ENCODE data around the gene OR10P1.

The OR10P1 gene

DNA sequence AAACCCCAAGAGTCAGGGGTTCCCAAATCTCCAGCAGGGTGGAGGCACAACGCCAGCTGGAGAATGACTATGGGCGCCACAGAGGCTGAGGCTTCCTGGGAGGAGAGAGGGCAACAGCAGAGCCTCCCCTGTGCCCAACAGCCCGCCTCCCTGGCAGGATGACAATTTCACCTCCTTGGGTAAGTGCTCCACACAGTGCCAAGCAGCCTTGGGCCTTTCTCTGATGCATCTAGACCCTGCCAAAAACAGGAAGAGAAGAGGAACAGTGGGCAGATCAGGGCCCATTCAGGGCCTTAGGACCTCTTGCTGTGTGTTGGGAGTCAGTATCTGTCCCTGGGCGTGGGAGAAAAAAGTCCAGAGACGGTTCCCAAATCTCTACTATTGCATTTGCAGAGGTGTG lies 5.0 kb upstream of the OR10P1 start:
- no peak for DNase-seq (ENCODE audit: extremely low read depth, insufficient read length)
- Histone ChIP-seq H3K4me3 (replicated peaks; ENCODE audit: low read depth, low read length) (no peak overlapping the region), H3K36me3 (ENCODE audit: control insufficient read depth, insufficient read depth, low read length) (no peaks in the 10 kb centered on the region), H3K27me3 (replicated peaks; ENCODE audit: control insufficient read depth, insufficient read depth, low read length) (no peaks in the 10 kb centered on the region; the same call in 1 of the 2 replicates)
- TF ChIP-seq, protein P1, sequence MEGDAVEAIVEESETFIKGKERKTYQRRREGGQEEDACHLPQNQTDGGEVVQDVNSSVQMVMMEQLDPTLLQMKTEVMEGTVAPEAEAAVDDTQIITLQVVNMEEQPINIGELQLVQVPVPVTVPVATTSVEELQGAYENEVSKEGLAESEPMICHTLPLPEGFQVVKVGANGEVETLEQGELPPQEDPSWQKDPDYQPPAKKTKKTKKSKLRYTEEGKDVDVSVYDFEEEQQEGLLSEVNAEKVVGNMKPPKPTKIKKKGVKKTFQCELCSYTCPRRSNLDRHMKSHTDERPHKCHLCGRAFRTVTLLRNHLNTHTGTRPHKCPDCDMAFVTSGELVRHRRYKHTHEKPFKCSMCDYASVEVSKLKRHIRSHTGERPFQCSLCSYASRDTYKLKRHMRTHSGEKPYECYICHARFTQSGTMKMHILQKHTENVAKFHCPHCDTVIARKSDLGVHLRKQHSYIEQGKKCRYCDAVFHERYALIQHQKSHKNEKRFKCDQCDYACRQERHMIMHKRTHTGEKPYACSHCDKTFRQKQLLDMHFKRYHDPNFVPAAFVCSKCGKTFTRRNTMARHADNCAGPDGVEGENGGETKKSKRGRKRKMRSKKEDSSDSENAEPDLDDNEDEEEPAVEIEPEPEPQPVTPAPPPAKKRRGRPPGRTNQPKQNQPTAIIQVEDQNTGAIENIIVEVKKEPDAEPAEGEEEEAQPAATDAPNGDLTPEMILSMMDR (IDR thresholded peaks at IDR 0.05; ENCODE audit: insufficient read depth, low read length, poor library complexity, severe bottlenecking) = no peak

DNA sequence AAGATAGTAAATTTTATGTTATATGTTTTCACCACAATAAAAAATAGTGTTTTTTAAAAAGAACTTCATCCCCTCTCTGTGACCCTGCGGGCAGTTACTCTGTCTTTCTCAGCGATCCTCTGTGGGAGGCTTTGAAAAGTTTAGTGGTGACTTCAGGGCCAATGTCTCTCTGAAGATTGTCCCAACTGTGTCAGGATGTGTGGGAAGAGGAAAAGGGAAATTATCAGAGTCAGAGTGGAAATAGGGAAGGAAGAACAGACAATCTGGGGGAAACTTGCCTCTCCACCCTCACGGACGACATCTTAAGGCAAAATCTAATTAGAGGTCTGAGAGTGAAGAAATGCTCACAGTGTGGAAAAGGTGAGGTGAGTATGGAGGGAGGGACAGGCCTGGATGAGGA lies 3.5 kb upstream of the OR10P1 start:
- DNase-seq (ENCODE audit: extremely low read depth, insufficient read length) = no peak
- no peaks in the 10 kb centered on the region for H3K36me3 ChIP-seq (ENCODE audit: control insufficient read depth, insufficient read depth, low read length)
- TF ChIP-seq, protein P1 (IDR thresholded peaks at IDR 0.05; ENCODE audit: insufficient read depth, low read length, poor library complexity, severe bottlenecking) = no peak
- no peak overlapping the region for H3K4me3 ChIP-seq (replicated peaks; ENCODE audit: low read depth, low read length)
- no peaks in the 10 kb centered on the region; the same call in 1 of the 2 replicates for H3K27me3 ChIP-seq (replicated peaks; ENCODE audit: control insufficient read depth, insufficient read depth, low read length)

DNA sequence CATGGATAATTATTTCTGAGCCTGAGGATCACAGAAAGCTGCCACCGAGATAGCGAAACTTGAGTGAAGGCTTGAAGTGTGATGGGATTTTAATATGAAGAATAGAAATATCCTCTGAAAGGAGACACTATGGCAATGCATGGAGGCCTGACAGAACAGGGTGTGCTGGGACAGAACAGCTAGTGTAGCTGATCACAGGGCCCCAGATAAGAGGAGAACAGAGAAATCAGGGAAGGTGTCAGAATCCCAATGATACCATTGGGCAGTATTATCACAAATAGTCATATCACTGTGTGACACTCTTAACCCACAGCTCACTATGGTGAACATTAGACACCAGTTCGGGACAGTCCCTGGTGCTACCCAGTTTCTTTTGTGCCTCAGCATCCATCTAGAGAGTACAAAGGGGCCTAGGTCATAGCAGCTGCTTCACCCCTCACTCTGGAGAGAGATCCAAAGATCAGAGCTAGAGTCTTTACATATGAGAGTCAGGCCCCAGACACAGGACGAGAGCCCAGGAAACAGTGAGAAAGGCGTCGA lies 506 bp upstream of the OR10P1 start:
- Histone ChIP-seq H3K36me3 (ENCODE audit: control insufficient read depth, insufficient read depth, low read length) (no peaks in the 10 kb centered on the region), H3K27me3 (replicated peaks; ENCODE audit: control insufficient read depth, insufficient read depth, low read length) (no peaks in the 10 kb centered on the region; the same call in 1 of the 2 replicates), H3K4me3 (replicated peaks; ENCODE audit: low read depth, low read length) (no peak overlapping the region)
- DNase-seq (ENCODE audit: extremely low read depth, insufficient read length) = no peak
- TF ChIP-seq, protein P1 (IDR thresholded peaks at IDR 0.05; ENCODE audit: insufficient read depth, low read length, poor library complexity, severe bottlenecking) = no peak

DNA sequence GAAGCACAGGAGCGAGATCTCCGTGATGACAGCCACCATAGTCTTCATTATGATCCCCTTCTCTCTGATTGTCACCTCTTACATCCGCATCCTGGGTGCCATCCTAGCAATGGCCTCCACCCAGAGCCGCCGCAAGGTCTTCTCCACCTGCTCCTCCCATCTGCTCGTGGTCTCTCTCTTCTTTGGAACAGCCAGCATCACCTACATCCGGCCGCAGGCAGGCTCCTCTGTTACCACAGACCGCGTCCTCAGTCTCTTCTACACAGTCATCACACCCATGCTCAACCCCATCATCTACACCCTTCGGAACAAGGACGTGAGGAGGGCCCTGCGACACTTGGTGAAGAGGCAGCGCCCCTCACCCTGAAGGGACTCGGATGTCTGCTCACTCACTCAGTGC lies 775 bp downstream of the OR10P1 start:
- no peak for DNase-seq (ENCODE audit: extremely low read depth, insufficient read length)
- no peak overlapping the region for H3K4me3 ChIP-seq (replicated peaks; ENCODE audit: low read depth, low read length)
- H3K27me3 ChIP-seq (replicated peaks; ENCODE audit: control insufficient read depth, insufficient read depth, low read length) = no peaks in the 10 kb centered on the region
- TF ChIP-seq, protein P1 (IDR thresholded peaks at IDR 0.05; ENCODE audit: insufficient read depth, low read length, poor library complexity, severe bottlenecking) = no peak
- no peaks in the 10 kb centered on the region for H3K36me3 ChIP-seq (ENCODE audit: control insufficient read depth, insufficient read depth, low read length)

DNA sequence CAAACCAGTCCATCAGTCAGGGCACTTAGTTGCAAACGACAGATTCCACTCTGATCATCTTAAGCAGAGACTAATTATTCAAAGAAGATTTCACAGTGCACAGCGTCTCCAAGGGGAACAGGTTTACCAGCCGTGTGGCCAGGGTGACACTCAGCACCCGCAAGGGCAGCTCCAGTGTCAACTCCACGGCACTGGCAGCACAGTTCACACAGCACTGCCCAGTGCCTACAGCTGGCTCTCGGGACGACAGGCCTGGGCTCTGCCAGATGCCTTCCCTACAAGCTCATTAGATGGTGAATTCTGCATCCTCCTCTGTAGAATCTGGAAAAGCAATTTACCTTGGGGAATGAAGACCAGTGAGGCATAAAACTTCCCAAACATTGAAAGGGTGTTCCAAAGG lies 4.9 kb downstream of the OR10P1 start:
- no peaks in the 10 kb centered on the region for H3K36me3 ChIP-seq (ENCODE audit: control insufficient read depth, insufficient read depth, low read length)
- H3K27me3 ChIP-seq (replicated peaks; ENCODE audit: control insufficient read depth, insufficient read depth, low read length) = no peaks in the 10 kb centered on the region

More for the DNA sequence above, 4.9 kb downstream of the OR10P1 start:
- no peak for DNase-seq (ENCODE audit: extremely low read depth, insufficient read length)
- TF ChIP-seq, protein P1 (IDR thresholded peaks at IDR 0.05; ENCODE audit: insufficient read depth, low read length, poor library complexity, severe bottlenecking) = no peak
- H3K4me3 ChIP-seq (replicated peaks; ENCODE audit: low read depth, low read length) = no peak overlapping the region
